ENCODE data around the gene DDN.

Gene DDN

DNA sequence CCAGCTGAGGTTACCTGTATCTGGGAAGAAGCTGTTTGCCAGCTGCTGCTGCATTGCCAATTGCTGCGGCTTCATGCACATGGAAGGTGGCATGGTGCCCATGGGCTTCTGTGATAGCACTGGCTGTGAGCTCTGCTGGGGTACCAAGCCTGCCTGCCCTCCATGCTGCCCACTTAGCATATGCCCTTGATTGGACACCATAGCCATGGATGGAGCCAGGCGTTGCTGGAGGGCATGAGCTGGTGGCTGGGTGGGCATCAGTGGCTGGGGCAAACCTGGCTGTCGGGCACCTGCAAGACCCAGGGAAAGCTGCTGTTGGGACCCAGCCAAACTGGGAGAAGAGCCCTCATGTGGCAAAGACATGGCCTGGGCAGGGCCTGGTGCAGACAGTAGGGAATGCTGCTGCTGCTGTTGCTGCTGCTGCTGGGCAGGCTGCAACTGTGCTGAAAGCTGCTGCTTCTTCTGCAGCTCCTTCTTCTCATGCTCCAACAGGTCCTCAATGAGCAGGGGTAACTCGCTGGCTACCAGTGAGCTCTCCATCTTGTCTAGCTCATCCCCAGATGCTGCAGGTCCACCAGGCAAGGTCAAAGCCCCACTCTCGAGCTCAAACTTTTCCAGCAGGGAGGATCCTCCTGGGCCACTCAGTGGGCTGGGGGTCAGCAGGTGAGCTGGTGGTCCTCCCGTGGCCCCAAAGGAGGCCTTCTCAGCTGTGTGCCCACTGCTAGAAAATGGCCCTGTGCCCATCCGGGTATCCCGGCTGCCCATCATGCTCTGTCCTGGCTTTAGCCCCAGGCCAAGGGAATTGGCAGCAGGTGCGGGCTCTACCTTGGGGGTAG lies 38.2 kb upstream of the DDN start:
- Histone ChIP-seq H3K36me3 (ENCODE audit: insufficient read depth, low read length) (peaks cover 22% of the 10 kb centered on the region), H3K9me3 (ENCODE audit: control insufficient read depth, insufficient read depth, low read length) (no peaks in the 10 kb centered on the region), H3K4me1 (ENCODE audit: insufficient read depth, low read length) (no peaks in the 10 kb centered on the region), H3K9ac (ENCODE audit: low read depth, low read length) (no peak overlapping the region)

DNA sequence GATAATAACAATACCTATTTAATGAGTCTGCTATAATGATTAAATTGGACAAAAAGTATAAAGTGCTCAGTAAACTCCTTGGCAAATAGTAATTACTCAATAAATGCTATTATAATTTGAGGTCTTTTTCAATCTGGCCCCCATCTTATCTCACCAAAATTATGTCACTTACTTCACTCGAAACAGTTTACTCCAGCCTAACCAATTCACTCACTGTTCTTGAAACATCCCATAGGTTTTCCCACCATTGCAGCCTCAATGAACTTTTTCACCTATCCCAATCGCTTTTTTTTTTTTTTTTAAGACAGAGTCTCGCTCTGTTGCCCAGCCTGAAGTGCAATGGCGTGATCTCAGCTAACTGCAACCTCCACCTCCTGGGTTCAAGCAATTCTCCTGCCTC lies 36.9 kb upstream of the DDN start:
- Histone ChIP-seq H3K4me1 (ENCODE audit: insufficient read depth, low read length) (no peaks in the 10 kb centered on the region), H3K9ac (ENCODE audit: low read depth, low read length) (no peak overlapping the region), H3K36me3 (ENCODE audit: insufficient read depth, low read length) (peaks cover 33% of the 10 kb centered on the region), H3K9me3 (ENCODE audit: control insufficient read depth, insufficient read depth, low read length) (no peaks in the 10 kb centered on the region)

DNA sequence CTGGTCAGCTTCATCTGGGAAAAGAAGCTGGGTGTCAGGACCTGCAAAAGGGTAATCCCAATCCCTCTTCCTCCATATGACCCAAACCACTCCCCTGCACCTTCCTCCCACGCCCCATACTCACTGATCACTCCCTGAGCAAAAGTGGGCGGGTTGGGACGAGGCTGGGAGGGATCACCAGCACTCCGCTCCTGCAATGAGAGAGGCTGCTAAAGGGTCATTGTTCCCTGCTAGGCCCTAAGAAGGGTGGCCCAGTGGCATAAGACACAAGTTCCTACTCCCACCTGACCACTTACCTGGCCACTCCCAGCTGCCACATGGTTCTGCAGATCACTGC lies 35.1 kb upstream of the DDN start:
- no peaks in the 10 kb centered on the region for H3K9me3 ChIP-seq (ENCODE audit: control insufficient read depth, insufficient read depth, low read length)
- no peaks in the 10 kb centered on the region for H3K4me1 ChIP-seq (ENCODE audit: insufficient read depth, low read length)
- peaks cover 41% of the 10 kb centered on the region for H3K36me3 ChIP-seq (ENCODE audit: insufficient read depth, low read length)
- H3K9ac ChIP-seq (ENCODE audit: low read depth, low read length) = no peak overlapping the region

DNA sequence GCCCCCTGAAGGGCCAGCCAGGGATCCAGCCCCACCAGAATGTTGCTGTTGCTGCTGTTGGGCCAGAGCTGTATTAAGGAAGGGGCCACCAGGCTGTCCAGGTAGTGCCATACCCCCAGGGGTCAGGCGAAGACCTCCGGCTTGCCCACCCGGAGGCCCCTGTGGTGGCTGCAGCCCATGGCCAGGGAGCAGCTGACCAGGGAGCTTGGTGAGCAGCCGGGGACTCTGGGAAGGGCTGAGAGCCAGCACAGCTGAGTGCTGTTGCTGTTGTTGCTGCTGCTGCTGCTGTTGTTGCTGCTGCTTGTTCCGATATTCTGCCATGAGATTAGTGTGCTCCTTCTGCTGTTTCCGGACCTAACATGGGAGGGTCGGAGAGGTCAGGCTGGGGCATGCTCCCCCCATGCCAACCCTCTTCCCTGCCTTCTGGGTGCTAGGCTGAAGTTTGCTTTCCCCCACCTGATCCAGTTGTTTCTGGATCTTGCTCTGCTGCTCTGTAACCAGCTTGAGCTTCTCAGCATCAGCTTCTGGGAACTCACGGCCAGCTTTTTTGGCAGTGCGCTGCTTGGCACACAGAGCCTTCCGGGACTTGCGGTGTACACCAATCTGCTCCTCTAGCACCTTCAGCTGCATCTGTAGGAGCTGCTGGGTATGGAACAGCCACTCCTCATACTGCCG lies 34.6 kb upstream of the DDN start:
- no peaks in the 10 kb centered on the region for H3K4me1 ChIP-seq (ENCODE audit: insufficient read depth, low read length)
- H3K9ac ChIP-seq (ENCODE audit: low read depth, low read length) = no peak overlapping the region
- no peaks in the 10 kb centered on the region for H3K9me3 ChIP-seq (ENCODE audit: control insufficient read depth, insufficient read depth, low read length)
- H3K36me3 ChIP-seq (ENCODE audit: insufficient read depth, low read length) = peaks cover 38% of the 10 kb centered on the region

DNA sequence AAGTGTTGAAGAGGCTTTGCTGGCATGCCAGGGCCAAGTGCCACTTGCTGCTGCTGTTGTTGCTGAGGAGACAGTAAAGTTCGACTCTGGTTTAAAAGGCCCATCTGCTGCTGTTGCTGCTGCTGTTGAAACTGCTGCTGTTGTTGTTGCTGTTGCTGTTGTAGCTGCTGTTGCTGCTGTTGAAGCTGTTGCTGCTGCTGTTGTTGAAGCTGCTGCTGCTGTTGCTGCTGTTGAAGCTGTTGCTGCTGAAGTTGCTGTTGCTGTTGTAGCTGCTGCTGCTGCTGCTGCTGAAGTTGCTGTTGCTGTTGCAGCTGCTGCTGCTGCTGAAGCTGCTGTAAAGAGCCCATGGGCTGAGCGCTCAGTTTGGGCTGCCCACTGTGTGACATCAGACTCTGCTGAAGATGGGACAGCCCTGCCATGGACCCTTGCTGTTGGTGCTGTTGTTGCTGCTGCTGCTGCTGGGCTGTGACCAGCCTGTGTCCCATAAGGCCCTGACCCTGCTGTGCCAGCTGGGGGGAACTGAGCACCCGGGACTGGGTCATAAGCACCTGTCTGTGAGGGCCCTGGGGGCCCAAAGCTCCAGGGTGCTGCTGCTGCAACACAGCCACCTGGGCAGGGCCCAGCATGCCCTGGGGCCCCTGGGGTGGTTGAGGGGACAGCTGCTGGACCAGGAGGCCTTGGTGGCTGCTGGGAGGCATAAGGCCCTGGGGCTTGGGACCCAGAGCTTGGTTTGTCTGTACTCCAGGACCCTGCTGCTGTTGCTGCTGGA lies 33.7 kb upstream of the DDN start:
- Histone ChIP-seq H3K4me1 (ENCODE audit: insufficient read depth, low read length) (no peaks in the 10 kb centered on the region), H3K9ac (ENCODE audit: low read depth, low read length) (no peak overlapping the region), H3K36me3 (ENCODE audit: insufficient read depth, low read length) (peaks cover 45% of the 10 kb centered on the region), H3K9me3 (ENCODE audit: control insufficient read depth, insufficient read depth, low read length) (no peaks in the 10 kb centered on the region)

DNA sequence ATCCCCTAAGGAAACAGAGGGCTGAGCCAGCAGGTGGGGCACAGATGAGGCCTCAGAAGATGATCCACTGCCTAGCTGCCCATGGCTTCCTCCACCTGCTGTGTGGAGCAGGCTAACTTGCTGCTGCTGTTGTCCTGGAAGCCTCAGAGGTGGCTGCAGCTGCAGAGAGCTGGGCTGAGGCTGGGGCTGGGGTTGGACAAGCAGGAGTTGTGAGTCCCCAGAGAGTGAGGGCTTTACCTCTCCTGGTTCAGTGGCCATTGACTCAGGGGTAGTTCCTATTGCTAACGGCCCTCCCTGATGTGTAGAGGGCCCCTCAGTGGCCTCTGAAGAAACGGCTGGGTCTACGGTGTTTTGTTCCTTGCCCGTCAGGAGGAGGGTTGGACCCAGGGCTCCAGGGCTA lies 33.1 kb upstream of the DDN start:
- no peak overlapping the region for H3K9ac ChIP-seq (ENCODE audit: low read depth, low read length)
- peaks cover 48% of the 10 kb centered on the region for H3K36me3 ChIP-seq (ENCODE audit: insufficient read depth, low read length)

DNA sequence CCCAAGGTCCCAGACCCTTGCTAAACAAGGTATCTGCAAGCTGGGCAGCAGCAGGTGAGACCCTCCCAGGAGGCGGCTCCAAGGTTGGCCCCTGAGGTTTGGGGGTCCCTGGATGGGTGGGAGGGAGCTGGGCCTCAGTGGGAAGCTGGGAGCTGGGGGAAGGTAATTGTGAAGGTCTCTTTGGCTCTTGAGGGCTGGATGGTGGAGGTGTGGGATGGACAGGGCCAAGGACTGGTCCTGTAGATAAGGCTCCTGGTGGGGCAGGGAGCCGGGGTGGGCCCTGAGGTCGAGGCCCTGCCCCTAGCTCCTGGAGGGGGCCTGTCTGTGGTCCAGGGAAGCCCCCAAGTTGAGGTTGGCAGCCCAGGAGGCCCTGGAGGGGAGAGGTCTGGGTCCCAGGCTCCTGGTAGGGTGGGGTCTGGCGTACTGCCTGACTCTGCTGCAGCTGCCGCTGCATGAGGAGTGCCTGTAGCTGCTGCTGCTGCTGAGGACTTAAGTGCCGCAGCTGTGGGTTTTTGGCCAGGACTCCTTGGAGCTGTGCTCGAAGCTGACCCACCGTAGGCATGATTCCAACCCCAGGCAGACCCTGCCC lies 32.5 kb upstream of the DDN start:
- peaks cover 44% of the 10 kb centered on the region for H3K36me3 ChIP-seq (ENCODE audit: insufficient read depth, low read length)
- no peak overlapping the region for H3K9ac ChIP-seq (ENCODE audit: low read depth, low read length)

More for the DNA sequence above, 33.1 kb upstream of the DDN start:
- no peaks in the 10 kb centered on the region for H3K4me1 ChIP-seq (ENCODE audit: insufficient read depth, low read length)
- H3K9me3 ChIP-seq (ENCODE audit: control insufficient read depth, insufficient read depth, low read length) = no peaks in the 10 kb centered on the region

DNA sequence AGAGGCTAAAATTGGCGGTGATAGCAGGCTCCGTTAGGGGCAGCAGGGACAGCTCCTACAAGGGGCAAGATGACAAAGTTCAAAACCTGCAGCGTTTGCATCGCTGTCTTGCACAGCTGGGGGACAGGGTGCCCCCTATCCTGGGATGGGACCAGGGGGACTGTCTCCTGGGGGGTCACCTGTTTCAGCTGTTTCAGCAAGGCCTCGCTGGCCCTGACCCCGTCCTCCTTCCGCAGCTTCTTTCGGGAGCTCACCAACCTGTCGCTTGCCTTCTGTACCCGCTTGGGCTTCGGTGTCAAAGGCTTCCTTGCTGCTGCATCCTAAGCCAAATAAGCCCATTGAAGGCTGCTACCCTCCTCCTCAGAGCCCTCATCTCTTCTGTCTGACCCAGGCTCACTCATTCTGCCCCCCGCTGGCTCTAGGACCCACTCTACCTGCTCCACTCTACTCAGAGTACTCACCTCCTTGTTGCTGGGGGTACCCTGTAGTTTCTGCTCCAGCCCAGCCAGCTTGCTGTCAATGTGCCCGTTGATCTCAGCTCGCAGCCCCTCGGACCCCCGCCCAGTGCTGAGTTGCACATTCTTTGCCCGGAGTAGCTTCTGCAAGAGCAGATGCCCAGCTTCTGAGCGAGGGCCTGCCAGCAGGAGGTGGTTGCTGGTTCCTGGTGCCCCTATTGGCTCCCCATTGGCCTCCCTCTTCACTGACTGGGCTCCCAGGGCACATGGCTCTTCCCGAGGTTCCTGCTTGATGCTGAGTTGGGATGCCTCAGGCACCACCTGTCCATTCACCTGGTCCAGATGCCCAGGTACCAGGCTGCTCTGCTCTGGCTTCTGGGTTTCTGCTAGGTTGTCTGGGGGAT lies 31.8 kb upstream of the DDN start:
- peaks cover 42% of the 10 kb centered on the region for H3K36me3 ChIP-seq (ENCODE audit: insufficient read depth, low read length)
- no peak overlapping the region for H3K9ac ChIP-seq (ENCODE audit: low read depth, low read length)
- H3K9me3 ChIP-seq (ENCODE audit: control insufficient read depth, insufficient read depth, low read length) = no peaks in the 10 kb centered on the region
- H3K4me1 ChIP-seq (ENCODE audit: insufficient read depth, low read length) = no peaks in the 10 kb centered on the region

More for the DNA sequence above, 32.5 kb upstream of the DDN start:
- Histone ChIP-seq H3K4me1 (ENCODE audit: insufficient read depth, low read length) (no peaks in the 10 kb centered on the region), H3K9me3 (ENCODE audit: control insufficient read depth, insufficient read depth, low read length) (no peaks in the 10 kb centered on the region)

DNA sequence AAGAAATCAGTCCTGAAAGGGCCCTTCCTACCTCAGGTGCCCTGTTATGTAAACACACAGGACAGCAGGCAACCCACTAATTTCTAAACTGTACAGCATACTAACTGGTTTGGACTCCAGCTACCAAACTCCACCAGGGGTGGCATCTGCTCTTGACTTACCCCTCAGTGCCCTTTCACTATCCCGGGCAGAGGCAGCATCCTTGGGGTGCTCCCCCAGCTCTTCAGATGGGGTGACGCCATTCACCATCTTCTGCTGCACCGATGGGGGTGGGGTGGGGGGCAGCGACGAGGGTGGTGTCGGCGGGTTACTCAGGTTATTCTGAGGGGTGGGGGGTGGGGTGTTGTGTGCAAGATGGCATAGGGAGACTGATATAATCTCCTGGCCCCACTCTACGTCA lies 30.9 kb upstream of the DDN start:
- Histone ChIP-seq H3K36me3 (ENCODE audit: insufficient read depth, low read length) (peaks cover 46% of the 10 kb centered on the region), H3K9ac (ENCODE audit: low read depth, low read length) (no peak overlapping the region), H3K4me1 (ENCODE audit: insufficient read depth, low read length) (no peaks in the 10 kb centered on the region), H3K9me3 (ENCODE audit: control insufficient read depth, insufficient read depth, low read length) (no peaks in the 10 kb centered on the region)

DNA sequence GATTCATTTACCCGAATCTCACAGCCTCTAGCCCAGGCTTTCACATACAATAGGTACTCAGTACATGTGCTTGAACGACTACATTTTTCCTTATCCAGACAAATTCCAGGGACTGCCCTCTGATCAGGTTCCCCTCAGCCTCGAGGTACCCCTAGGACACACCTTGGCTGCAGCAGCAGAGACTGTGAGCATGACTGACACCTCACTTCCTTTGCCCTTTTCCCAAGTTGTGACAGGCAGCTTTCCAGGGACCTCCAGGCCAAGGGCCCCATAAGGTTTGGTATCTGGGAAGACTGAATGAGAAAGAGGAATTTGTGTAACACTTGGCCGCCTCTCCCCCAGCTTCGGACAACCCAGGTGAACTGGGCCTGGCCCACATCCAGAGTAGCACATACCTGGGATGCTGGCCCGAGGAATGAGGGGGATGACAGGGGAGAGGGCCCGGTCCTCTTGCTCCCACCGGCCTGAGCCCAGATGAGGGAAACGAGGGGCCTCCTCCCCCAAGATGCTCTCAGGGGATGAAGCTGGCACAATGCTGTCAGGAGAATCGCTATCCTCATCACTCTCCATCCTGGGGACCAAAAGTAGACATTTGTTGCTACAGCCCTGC lies 29.6 kb upstream of the DDN start:
- Histone ChIP-seq H3K9ac (ENCODE audit: low read depth, low read length) (no peak overlapping the region), H3K36me3 (ENCODE audit: insufficient read depth, low read length) (peaks cover 51% of the 10 kb centered on the region), H3K4me1 (ENCODE audit: insufficient read depth, low read length) (no peaks in the 10 kb centered on the region), H3K9me3 (ENCODE audit: control insufficient read depth, insufficient read depth, low read length) (no peaks in the 10 kb centered on the region)

DNA sequence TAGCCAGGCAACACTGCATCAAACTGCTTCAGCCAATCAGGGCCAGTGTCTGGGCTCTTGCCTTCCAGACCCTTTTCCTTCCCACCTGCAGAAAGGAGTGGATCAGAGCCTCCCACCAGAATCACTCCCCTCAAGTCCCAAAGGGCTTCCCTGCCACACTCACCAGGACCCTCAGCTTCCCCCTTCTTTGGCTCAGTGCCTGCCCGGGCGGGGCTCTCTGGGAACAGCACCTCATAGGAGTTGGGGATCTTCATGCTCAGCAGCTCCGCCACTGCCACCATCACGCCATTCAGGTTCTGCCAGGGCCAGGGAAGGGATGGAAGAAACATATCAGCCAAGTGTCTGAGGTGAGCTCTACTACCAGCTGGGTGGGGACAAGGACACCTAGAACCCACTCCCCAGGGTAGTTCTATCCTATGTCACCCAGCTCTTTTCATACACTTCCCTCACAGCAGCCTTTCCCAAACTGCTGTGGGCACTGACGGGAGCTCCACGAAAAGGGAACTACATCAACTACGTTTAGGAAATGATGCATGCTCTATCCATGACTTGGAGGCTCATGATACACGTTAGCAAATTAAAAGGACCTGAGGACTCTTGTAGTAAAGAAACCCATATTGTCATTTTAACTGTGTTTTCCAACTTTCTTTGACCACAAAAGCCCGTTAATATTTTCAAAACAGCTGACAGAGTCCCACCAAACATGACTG lies 28.8 kb upstream of the DDN start:
- H3K4me1 ChIP-seq (ENCODE audit: insufficient read depth, low read length) = no peaks in the 10 kb centered on the region
- no peak overlapping the region for H3K9ac ChIP-seq (ENCODE audit: low read depth, low read length)
- no peaks in the 10 kb centered on the region for H3K9me3 ChIP-seq (ENCODE audit: control insufficient read depth, insufficient read depth, low read length)
- H3K36me3 ChIP-seq (ENCODE audit: insufficient read depth, low read length) = peaks cover 58% of the 10 kb centered on the region

DNA sequence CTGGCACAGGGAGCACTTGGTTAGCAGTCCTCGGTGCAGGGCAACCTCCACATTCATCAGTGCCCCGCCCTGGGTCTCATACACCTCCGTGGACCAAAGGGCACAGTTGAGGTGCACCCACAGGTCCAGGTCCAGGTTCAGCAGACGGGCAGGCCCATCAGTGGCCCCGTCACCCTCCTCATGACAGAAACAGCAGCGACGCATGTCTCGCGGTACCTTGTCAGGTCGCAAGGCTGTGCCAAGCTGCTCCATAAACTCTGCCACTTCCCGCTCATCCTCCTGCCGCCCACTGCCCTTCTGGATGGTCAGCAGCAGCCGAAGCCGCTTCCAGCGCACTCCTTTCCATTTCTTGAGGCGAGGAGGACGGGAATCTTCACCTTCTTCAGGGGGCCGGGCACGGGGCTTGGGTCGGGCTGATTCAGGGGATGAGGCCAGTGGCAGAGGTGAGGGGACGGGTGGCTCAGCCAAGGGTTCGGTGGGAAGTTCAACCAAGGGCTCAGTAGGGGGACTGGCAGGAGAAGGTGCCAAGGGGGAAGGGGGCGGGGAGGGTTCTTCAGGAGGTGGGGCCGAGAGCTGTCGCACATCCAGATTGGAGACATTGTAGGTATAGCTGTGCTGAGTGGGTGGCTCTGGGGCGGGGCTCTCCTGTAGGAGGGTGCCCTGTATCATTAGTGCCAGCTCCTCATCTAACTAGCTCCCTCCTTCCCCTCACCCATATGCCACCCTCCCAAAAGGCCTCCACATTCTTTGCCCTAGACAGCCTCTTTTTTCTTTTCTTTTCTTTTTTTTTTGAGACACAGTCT lies 27.7 kb upstream of the DDN start:
- Histone ChIP-seq H3K9me3 (ENCODE audit: control insufficient read depth, insufficient read depth, low read length) (no peaks in the 10 kb centered on the region), H3K36me3 (ENCODE audit: insufficient read depth, low read length) (peaks cover 52% of the 10 kb centered on the region), H3K4me1 (ENCODE audit: insufficient read depth, low read length) (no peaks in the 10 kb centered on the region), H3K9ac (ENCODE audit: low read depth, low read length) (no peak overlapping the region)

Measured in ES-I3 (cell line).